NCI-H2196 treated with DMSO at 0.1 percent for 48 hours (cell line): Measurements from ENCODE around the gene GNAT1.
"Not testable (repeated sequence)": the region's sequence is repeated elsewhere in the genome, so short reads cannot be mapped to it uniquely, and the experiment has no call there.

Experiments
- DNase-seq: peaks from one replicate; lab custom pipeline; 2025; ENCODE audit not compliant: unreplicated experiment; lab: John Stamatoyannopoulos, UW

The GNAT1 gene

GRCh38 chr3:50217681-50218080 is 26.3 kb downstream of the GNAT1 start:
- no peak for DNase-seq

- DNase-seq, result no peak
Measured at GRCh38 chr3:50218448-50218847, 27.0 kb downstream of the GNAT1 start.

- DNase-seq, result no peak
Measured at GRCh38 chr3:50219285-50219684, 27.9 kb downstream of the GNAT1 start.

GRCh38 chr3:50220109-50220508 is 28.7 kb downstream of the GNAT1 start:
- DNase-seq, result no peak

GRCh38 chr3:50221051-50221410 is 29.6 kb downstream of the GNAT1 start:
- no peak for DNase-seq

GRCh38 chr3:50221411-50222168 is 30.2 kb downstream of the GNAT1 start:
- DNase-seq, result no peak

GRCh38 chr3:50222169-50222528 is 30.7 kb downstream of the GNAT1 start:
- no peak for DNase-seq

- no peak for DNase-seq
Measured at GRCh38 chr3:50224639-50225038, 33.2 kb downstream of the GNAT1 start.

GRCh38 chr3:50226888-50227389 is 35.5 kb downstream of the GNAT1 start:
- no peak for DNase-seq

GRCh38 chr3:50227390-50228183 is 36.2 kb downstream of the GNAT1 start:
- peak; percentile 76 for DNase-seq

GRCh38 chr3:50228184-50228763 is 36.9 kb downstream of the GNAT1 start:
- DNase-seq, result not testable (repeated sequence)

GRCh38 chr3:50229490-50229889 is 38.1 kb downstream of the GNAT1 start:
- DNase-seq, result no peak

GRCh38 chr3:50230104-50230793 is 38.8 kb downstream of the GNAT1 start:
- DNase-seq, result no peak

GRCh38 chr3:50230794-50231125 is 39.4 kb downstream of the GNAT1 start:
- DNase-seq, result no peak

- DNase-seq, result no peak
Measured at GRCh38 chr3:50231581-50231980, 40.2 kb downstream of the GNAT1 start.

- no peak for DNase-seq
Measured at GRCh38 chr3:50232303-50232702, 40.9 kb downstream of the GNAT1 start.

- DNase-seq, result no peak
Measured at GRCh38 chr3:50233176-50233575, 41.8 kb downstream of the GNAT1 start.

GRCh38 chr3:50235716-50236483 is 44.5 kb downstream of the GNAT1 start, which contains the start of gene GNAI2:
Gene GNAI2, plus strand, starts transcription at chr3:50236204. Its CDS starts 132 bp downstream, at chr3:50236336.
- DNase-seq, result peak; percentile 75

GRCh38 chr3:50236484-50237132 is 45.2 kb downstream of the GNAT1 start:
- DNase-seq, result no peak

- DNase-seq, result no peak
Measured at GRCh38 chr3:50237133-50237651, 45.8 kb downstream of the GNAT1 start.
